GM21526 (cell line): Measurements from ENCODE around the gene CHCT1.
"Not testable (repeated sequence)": the region's sequence is repeated elsewhere in the genome, so short reads cannot be mapped to it uniquely, and the experiment has no call there.

Experiments used
- ATAC-seq: cut with Tn5 transposase; IDR thresholded peaks from one replicate; pipeline ENCODE4 v1.9.1; 2021; ENCODE audit warnings: moderate library complexity; ENCODE audit not compliant: unreplicated experiment, low FRiP score

CHCT1 gene

DNA sequence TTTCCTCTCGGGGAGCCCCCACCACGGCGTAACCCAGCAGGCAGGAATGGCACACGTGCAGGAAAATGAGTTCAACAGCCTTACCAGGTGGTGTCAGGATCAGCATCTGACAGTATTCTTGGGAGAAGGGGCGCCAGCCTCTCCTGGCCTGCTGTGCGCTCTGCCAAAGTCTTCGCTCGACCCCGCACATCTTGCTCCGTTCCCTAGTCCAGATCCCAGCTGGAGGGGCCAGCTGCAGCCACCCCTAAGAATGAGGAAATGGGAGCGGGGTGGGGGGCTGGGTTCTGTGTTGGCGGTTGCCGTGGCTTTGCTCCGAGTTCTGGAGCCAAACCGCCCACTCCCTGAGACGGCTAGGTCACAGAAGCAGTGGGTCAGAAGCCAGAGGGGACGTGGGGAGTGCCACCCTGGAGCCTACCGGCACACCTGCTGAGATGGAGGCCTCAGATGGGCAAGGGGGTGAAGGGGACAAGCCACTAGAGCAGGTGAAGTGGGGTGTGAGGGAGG is at the start of gene CHCT1:
Gene CHCT1 (plus strand): TSS at position 328 of the 504 bp plus-strand sequence. CDS start 104 bp downstream, at position 432.
- ATAC-seq, result no peak

DNA sequence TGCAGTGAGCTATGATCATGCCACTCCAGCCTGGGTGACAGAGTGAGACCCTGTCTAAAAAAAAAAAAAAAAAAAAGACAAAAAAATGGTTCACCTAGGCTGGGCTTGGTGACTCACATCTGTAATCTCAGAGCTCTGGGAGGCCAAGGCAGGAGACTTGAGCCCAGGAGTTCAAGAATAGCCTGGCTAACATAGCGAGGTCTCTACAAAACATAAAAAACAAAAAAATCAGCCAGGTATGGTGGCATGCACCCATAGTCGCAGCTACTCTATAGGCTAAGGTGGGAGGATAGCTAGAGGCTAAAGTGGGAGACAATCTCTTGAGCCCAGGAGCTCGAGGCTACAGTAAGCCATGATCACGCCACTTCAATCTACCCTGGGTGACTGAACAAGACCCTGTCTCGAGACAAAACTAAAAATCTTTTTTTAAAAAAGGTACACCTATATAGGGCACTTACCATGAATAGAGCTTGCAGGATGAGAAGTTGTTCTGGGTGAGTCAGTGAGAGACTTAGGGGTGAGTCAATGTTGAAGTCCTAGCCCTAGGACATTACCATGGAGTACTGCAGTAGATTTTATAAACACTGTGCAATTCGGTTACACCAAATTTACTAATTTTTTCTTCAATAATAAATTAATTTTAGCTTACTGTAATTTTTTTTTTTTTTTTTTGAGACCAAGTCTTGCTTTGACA is 49.4 kb upstream of the CHCT1 start:
- ATAC-seq, result no peak

DNA sequence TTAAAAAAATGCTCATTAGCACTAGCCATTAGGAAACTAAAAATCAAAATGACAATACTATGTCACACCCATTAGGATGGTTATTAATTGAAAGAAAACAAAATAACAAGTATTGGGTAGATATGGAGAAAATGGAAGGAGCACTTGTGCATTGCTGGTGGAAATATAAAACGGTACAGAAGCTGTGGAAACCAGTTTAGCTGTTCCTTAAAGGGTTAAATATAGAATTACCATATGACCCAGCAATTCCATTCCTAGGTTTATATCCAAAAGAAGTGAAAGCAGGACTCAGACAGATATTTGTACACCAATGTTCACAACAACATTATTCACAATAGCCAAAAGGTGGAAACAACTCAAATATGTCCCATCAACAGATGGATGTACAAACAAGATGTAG is 44.1 kb upstream of the CHCT1 start:
- ATAC-seq, result not testable (repeated sequence)

DNA sequence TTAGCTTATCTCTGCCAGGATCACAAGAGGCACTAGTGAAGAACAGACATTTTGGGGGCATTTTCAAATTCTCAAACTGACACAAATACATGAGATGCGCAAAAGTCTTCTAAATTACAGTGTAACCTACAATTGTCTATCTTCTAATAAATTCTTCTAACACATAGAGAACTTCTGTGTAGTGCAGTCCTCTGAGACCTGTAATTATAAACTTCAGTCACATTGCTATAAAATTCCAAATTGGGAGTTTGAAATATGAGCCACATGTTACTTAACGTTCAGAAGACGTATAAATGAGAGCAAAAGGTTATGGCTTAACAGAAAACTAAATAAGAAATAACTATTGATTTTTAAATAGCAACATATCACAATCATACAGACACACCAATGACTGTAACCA is 42.8 kb upstream of the CHCT1 start:
- ATAC-seq, result not testable (repeated sequence)

DNA sequence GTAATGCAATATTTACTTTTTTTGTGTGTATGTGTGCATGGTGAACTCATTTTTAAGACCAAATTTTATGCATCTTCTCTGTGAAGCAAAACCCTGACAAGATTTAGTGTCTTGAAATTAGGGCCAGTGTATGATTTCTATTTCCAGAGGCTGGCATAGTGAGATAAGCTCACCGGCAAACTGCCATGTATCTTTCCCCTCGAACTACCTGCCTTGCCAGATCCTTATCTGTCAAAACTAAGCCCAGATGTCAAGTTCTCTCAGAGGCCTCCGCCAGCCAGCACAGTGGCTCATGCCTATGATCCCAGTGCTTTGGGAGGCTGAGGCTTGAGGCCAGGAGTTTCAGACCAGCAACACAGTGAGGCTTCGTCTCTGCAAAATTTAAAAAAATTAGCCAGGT is 40.3 kb upstream of the CHCT1 start:
- no peak for ATAC-seq

DNA sequence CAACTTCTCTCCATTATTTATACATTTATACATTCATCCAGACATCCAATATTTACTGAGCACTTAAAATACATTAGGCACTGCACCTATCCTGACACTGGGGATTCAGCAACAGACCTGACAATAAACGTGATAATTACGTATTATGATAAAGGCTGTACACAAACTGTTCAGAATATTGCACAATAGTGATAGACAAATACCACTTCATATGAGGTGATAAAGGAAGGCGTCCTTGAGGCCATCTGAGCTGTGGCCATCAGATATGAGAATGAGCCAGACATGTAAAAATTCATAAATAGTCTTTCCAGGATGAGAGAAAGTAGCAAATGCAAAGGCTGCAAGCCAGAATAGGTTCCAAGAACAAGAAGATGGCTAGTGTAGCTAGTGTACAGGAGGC is 38.9 kb upstream of the CHCT1 start:
- ATAC-seq, result no peak

DNA sequence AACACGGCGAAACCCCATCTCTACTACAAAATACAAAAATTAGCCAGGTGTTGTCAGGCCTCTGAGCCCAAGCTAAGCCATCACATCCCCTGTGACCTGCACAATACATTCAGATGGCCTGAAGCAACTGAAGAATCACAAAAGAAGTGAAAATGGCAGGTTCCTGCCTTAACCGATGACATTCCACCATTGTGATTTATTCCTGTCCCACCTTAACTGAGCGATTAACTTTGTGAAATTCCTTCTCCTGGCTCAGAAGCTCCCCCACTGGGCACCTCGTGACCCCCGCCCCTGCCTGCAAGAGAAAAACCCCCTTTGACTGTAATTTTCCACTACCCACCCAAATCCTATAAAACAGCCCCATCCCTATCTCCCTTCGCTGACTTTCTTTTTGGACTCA is 37.4 kb upstream of the CHCT1 start:
- ATAC-seq, result not testable (repeated sequence)

DNA sequence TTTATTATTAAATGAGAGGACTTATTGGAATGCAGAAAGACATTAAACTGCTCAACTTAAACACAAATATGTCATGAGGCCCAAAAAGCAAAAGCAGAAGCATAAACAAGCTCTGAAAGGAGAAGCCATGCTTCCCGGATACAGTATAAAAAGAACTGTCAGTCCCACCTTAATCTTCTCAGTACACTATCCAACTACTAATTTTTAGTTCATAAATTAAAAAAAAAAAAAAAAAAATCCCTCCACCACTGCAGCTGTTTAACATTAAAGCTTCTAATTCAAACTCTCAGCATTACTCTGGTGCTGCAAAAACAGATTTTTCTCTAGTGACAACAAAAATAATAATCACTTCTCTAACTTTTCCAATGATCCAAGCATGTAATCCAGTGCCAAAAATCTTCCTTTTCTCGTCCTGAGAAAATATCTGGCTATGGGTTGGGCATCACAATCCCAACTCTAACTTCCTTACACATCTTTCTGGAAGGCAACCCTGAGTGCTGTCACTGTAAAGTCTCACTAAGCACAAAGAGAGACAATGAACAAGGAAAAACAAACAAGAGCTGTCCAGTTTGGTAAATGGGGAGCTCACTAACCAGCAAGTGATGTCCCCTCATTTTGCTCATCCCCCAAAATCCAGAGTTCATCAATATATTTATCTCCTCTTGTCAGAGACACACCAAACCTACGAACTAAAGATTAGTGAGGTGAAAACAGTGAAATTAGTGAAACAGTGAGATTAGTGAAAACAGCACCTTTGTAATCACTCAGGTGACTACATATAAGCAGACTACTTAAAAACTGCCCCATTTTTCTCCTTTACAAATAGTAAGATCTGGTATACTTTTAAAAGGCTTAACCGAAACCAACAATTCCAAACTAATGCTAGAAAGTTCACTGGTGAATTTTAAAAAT is 35.9 kb upstream of the CHCT1 start:
- ATAC-seq, result no peak

DNA sequence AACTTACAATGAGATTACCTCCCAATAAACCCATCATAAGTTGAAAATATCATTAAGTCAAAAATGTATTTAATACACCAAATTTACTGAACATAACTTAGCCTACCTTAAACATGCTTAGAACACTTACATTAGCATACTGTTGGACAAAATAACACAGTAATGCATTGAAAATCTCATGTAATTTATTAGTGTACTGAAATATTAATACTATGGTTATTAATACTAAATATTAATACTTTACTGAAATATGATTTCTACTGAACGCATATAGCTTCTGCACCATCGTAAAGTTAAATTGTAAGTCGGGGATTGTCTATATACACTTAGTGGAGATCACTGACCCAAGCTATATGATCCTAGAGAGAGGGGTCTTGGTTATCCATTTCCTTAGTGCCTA is 34.6 kb upstream of the CHCT1 start:
- no peak for ATAC-seq

DNA sequence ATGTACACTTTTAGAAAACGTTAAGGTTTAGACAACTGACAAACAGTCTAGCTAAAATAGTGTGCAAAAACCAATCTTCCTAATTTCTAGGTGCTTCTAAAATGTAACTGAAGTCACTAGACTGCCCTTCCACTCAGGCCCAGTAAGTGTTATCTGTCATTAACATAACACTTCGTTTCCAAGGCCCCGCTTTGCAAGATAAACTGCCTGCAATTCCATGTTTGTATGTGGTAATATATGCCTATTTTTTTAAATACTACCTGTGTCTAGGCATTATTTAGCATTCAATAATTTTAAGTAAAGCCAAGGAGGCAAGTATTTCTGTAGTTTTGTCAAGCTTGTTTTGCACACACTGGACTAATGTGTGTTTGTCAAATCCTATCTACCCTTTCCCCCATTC is 33.5 kb upstream of the CHCT1 start:
- ATAC-seq, result no peak

DNA sequence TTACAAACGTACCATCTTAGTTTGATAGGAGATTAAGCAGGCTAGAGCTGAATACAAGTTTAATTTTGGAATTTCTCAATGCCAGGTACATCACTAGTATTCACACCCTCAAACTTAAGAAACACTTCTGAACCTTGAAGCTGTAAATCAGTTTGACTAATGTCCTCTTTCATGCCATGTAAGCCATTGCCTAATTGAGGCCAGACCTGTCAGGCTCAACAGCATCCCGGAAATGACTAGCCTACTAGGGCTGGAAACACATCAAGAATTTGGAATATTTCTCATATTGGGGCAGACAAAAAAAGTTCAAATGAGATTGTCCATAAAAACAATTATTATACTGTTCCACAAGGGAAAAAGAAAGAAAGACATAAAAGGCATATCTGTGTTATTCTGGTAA is 32.1 kb upstream of the CHCT1 start:
- ATAC-seq, result no peak

DNA sequence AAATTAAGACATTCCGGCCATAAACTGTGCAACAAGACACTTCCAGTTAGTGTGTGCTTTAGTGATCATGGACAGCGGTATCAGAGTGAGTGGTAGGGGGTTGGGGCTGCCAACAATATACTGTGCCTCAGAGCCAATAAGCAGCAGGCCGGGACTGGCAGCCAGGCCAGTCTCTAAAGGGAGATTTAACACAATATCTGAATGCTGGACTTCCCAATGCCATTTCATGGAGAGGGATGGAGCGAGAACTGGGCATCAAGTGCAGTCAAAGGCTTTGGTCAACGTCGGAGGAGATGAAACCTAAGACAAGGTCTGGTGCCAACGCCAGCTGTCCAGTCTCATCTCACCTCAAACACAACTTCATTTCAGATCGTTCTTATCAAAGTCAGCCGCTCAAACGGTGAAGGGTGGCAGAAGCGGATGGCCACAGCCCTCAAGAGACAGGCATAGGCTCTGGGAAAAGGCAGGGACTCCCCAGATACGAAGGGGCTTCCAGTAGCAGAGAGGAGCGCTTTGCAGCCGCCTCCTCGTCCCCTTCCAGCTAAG is 31.3 kb upstream of the CHCT1 start:
- no peak for ATAC-seq

DNA sequence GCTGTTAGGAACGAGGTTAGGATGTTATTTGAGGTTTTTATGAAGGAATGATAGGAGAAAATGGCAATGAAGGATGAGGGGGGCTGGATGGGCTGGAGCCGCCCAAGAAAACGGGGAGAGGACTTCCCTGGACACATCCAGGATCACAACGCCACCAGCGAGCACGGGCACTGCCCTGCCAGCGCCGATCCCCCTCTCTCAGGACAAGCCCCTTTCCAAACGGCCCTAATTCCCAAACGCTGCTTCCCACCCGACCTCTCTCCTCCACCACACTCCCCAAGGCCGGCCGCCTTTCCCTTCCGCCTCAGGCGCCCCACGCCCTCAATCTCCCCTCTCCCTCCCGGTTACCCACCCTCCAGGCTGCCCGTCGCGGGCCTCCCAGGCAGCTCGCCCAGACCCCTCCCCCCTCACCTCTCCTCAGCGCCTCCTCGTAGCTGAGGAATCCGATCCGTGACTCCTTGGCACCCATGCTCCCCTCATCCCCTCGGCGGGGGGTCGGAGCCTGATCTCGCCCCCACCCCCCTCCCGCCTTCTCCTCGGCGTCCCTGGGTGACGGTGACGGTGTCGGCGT is 30.7 kb upstream of the CHCT1 start:
- peak; percentile 16 for ATAC-seq

DNA sequence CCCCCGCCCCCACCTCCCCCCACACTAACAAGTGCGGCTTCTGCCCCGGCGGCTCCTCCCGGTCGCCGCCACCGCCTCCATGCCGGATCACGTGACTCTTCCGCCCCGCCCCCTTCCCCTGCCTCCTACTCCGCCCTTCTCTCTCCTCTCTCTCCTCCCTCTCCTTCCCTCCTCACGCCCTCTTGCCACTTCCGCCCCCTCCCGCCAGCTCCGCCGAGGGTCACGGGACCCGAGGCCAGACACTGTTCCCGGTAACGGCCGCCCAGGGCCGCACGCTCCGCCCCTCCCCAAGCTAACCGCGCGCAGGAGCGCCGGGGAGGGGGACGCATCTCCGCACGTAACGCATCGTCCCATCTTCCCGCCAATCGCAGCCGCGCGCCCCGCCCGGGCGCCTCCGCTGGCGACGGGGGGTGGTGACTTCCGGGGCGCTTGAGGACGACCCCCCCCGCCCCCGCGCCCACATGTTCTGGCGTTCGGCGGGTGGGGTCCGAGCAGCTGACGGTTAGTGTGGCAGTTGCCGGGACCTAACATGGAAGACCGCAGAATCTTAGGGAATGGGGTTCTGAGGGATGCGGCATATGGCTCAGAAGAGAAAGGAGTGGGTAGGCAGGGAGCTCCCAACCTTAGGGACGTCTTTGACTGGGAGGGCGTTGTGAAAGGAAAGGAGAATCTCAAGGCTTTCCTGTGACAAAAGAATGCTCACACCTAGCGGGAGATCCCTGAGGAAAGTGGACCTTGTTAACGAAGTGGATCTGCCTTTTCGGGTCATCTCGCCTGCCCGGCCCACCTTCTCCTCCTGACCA is 30.0 kb upstream of the CHCT1 start, which contains the start of gene USP32:
Gene USP32 (minus strand): TSS at position 92 of the 803 bp plus-strand sequence. CDS start 194 bp downstream, outside the sequence.
- peak; percentile 80 for ATAC-seq

DNA sequence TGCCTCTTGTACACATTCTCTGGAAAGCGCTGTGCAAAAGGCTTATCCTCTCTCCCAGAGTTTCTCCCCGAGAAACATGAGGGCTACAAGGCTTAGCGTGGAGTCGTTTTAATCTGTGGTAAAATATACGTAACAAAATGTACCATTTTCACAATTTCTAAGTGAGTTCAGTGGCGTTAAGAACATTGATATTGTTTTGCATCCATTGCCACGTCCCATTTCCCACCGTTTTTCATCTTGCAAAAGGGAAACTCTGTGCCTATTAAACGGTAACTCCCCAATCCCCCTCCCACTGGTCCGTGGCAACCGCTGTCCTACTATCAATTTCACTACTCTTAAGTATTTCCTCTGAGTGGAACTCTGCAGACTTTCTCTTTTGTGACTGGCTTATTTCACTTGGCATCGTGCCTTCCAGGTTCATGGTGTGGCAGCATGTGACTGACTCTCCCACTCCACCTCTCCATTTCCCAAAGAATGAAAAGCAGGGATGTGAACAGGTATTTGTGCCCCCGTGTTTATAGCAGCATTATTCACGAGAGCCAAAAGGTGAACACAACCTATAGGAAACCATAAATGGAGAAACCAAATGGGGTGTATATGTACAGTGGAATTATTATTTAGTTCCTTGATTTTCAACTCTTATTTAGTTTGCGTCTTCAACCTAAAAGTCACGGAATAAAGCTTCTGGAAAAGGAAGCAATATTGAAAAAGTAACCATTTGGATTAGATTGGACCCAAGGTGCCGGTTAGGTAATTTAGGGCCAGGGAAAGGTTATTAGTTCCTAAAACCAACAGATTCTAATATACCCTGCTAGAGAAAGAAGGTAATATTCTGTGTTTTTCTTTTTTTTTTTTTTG is 29.2 kb upstream of the CHCT1 start:
- ATAC-seq, result no peak

DNA sequence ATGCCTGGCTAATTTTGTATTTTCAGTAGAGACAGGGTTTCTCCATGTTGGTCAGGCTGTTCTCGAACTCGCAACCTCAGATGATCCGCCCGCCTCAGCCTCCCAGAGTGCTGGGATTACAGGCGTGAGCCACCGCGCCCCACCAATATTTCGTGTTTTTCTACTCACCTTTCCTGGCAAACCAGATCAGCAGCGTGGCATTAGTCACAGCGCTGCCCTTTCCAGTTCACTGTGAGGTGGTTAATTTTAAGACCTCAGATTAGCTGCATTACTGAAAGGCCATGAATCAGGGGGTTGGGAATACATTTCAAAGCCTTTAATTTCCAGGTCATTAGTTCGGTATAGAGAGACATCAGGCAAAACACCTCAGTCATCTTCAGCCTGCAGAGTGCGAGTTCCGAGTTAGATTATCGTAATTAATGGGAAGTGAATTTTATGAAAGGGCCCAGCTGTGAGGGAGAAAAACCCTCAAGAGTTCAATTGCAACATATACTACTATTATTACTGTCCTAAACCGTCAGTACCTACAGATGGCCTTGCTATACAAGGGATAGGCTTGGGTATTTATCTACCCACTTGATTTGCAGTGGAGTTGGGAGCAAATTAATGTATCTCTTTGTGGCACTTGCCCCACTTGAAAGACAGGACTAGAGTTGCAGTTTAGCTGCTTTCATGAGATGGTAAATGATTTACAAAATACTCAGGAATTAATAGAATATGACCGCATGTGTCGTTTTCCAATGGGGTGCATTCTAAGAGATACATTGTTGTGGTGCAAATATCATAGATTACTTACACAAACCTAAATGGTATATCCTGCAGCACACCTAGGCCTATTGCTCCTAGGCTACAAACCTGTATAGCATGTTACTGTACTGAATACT is 28.2 kb upstream of the CHCT1 start:
- no peak for ATAC-seq

DNA sequence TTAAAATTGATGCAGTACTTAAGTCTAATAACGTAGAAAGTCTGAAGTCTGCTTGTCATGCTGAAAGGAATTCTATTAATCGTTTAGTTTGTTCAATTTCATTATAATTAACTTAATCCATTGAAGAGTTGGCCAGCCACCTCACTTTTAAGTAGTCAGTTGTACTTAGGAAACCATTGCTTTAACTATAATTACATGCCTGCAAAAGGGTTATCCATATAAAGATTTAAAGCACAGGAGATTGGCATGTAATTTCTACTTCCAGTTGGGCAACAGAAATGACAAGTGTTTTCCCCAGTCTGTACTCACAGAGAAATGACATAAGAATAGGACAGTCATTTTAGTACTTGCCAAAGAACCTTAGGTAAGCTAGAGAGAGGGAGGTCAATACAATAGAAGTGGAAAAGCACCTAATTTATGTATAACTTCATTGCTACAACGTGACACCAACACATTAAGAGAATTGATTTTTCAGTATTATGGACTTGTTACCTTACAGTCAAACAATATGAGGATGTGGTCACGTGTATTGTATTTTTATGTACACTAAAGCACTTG is 26.7 kb upstream of the CHCT1 start:
- no peak for ATAC-seq

DNA sequence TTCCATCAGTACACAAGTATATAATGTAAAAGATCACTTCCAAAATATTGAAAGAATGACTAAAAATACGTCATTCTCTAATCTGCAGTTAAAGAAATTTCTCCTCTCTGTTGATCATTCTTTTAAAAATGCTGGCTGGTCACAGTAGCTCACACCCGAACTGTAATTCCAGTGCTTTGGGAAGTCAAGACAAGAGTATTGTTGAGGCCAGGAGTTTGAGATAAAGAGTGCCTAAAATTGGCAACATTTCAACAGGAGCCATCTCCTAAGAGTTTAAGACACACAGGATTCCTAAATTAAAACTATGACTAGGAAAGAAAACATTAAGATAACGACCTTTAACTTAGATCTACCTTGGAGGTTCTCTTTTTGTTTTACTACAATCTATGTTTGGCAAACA is 25.9 kb upstream of the CHCT1 start:
- no peak for ATAC-seq
